ENCODE results near the gene CHPF. TPM values are rescaled to one million over a fixed set of nuclear protein-coding genes. Genes with fewer than 3 reads are reported as not detected.

The CHPF gene
- total RNA-seq, 1 experiment from 2014 or later: 104 TPM

- DNase-seq: peak; percentile 98
- Histone ChIP-seq H3K27me3 (ENCODE audit: control insufficient read depth, insufficient read depth, low read length) (no peaks in the 10 kb centered on the region), H3K4me3 (ENCODE audit: insufficient read depth, low read depth, low read length) (peak within 1 kb of the TSS; percentile 74), H3K36me3 (replicated peaks; ENCODE audit: control insufficient read depth, insufficient read depth, low read length) (peaks cover 1% of the 10 kb centered on the region)
Observed at GRCh38 chr2:219571311-219572236, 28.0 kb upstream of the CHPF start, which contains the start of gene OBSL1. Gene OBSL1, minus strand, starts transcription at chr2:219571539. Its CDS starts 307 bp downstream, at chr2:219571232.

GRCh38 chr2:219570924-219571310 lies 27.3 kb upstream of the CHPF start:
- Histone ChIP-seq H3K27me3 (ENCODE audit: control insufficient read depth, insufficient read depth, low read length) (no peaks in the 10 kb centered on the region), H3K4me3 (ENCODE audit: insufficient read depth, low read depth, low read length) (peak overlapping the region; percentile 74), H3K36me3 (replicated peaks; ENCODE audit: control insufficient read depth, insufficient read depth, low read length) (peaks cover 1% of the 10 kb centered on the region)
- DNase-seq: no peak

DNA sequence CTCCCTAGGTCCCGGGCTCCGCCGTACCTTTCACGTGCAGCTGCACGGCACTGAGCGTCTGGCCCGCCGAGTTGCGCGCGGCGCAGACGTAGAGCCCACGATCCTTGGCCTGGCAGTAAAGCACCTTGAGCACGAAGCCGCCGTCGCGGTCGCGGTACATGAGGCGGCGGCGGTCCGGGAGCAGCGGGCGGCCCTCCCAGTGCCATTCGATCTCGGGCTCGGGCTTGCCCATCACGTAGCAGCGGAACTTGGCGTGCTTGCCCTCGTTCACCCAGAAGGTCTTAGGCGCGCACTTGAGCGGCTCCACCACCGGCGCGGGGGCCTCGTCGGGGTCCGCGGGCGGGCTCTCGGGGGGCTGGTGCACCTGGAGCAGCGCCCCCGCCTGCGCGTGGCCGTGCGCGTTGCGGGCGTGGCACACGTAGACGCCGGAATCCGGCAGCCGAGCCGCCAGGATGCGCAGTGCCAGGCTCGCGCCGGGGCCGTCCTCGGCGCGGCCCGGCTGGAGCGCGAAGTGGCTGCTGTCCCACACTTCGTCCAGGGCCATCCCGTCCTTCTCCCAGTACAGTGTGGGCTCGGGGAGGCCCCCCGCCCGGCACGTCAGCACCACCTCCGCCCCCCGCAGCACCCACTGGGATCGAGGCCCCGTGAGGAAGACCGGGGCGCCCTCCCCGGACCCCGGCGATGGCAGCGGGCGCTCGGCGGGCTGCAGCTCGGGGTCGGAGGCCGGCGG lies 26.8 kb upstream of the CHPF start:
- DNase-seq: peak; percentile 88

DNA sequence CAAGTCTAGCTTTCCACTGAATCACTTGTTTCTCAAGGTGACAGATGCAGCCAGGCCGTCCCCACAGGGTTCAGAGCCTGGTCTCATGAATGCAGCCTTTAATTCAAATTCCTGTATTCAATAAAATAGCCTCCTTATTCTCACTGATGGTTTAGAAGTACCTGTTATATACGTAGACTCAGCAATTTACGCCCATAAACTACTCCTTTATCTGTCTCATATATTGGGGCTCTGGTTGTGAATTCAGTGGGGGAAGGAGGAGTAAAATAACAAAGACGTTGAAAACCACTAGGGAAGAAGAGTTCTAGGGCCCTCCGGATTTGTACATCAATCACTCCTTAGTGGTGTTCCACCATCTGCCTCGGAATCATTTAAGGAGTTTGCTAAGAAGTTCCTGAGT lies 26.0 kb upstream of the CHPF start:
- Histone ChIP-seq H3K27me3 (ENCODE audit: control insufficient read depth, insufficient read depth, low read length) (no peaks in the 10 kb centered on the region), H3K4me3 (ENCODE audit: insufficient read depth, low read depth, low read length) (no peak overlapping the region; the same call in 1 of the 2 replicates), H3K36me3 (replicated peaks; ENCODE audit: control insufficient read depth, insufficient read depth, low read length) (peaks cover 1% of the 10 kb centered on the region)
- peak; percentile 28 for DNase-seq

More for the DNA sequence above, 26.8 kb upstream of the CHPF start:
- H3K36me3 ChIP-seq (replicated peaks; ENCODE audit: control insufficient read depth, insufficient read depth, low read length): peaks cover 1% of the 10 kb centered on the region
- peak overlapping the region; percentile 74 for H3K4me3 ChIP-seq (ENCODE audit: insufficient read depth, low read depth, low read length)
- H3K27me3 ChIP-seq (ENCODE audit: control insufficient read depth, insufficient read depth, low read length): no peaks in the 10 kb centered on the region

- Histone ChIP-seq H3K4me3 (ENCODE audit: insufficient read depth, low read depth, low read length) (no peak overlapping the region), H3K27me3 (ENCODE audit: control insufficient read depth, insufficient read depth, low read length) (no peaks in the 10 kb centered on the region), H3K36me3 (replicated peaks; ENCODE audit: control insufficient read depth, insufficient read depth, low read length) (peaks cover 3% of the 10 kb centered on the region)
- DNase-seq: peak; percentile 29
Observed at GRCh38 chr2:219569041-219569440, 25.4 kb upstream of the CHPF start.

DNA sequence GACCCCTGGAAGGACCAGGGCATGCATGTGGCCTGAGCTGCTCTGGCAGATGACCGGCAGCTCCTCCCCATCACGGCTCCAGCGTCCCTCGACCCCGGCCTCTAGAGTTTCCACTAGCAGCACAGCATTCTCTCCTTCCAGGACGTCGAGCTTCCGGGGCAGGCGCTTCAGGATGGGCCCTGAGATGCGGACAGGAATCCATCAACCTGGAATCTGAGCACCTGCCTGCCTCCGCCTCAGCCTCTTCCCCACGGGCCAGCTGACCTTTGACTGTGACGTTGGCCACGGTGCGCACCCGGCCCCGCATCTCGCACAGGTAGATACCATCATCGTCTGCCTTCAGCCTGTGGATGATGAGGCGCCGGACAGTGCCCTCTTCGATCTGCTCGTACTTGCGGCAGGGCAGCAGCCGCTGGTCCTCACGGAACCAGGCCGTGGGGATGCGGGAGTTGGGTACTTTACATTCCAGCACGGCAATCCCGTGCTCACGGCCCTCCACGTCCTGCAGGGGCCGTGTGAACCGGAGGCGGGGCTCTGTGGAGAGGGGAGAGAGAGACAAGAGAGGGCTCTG lies 24.3 kb upstream of the CHPF start:
- Histone ChIP-seq H3K4me3 (ENCODE audit: insufficient read depth, low read depth, low read length) (no peak overlapping the region), H3K36me3 (replicated peaks; ENCODE audit: control insufficient read depth, insufficient read depth, low read length) (peaks cover 10% of the 10 kb centered on the region), H3K27me3 (ENCODE audit: control insufficient read depth, insufficient read depth, low read length) (no peaks in the 10 kb centered on the region)
- DNase-seq: peak; percentile 56

DNA sequence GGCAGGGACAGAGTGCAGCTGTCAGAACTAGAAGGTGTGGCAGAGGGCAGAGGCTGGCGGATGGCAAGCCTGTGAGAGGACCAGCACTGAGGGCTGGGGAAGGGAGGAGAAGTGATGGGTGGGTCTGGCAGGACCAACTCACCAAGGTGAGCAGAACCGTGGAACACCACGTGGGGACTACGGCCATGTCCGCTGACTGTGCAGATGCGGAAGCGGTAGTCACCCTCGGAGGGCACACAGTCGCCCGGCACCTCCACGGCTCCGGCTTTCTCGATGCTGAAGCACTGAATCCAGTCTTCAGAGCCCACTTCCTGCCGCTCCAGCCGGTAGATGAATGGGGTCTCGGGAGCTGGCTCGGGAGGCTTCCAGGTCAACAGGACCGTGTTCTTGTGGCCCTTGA lies 23.5 kb upstream of the CHPF start:
- Histone ChIP-seq H3K27me3 (ENCODE audit: control insufficient read depth, insufficient read depth, low read length) (no peaks in the 10 kb centered on the region), H3K4me3 (ENCODE audit: insufficient read depth, low read depth, low read length) (no peak overlapping the region), H3K36me3 (replicated peaks; ENCODE audit: control insufficient read depth, insufficient read depth, low read length) (peaks cover 10% of the 10 kb centered on the region)
- peak; percentile 39 for DNase-seq

DNA sequence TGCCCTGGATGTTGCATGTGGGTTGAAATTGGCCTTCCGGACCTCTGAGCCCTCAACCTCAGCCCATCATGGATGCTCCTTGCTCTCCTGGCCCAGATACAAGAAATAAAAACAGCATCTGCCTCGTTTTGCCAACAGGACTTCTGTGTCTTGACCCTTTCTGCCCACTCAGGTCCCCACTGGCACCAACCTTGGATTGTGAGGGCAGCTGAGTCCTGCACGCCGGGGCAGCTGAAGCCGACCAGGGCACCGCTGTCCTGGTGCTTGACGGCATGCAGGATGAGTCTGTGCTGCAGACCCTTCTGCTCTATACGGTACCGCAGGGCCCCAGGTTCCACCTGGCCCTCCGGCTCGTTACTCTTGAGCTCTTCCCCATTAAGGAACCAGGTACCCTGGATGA lies 23.0 kb upstream of the CHPF start:
- no peak overlapping the region for H3K4me3 ChIP-seq (ENCODE audit: insufficient read depth, low read depth, low read length)
- DNase-seq: no peak
- peaks cover 10% of the 10 kb centered on the region for H3K36me3 ChIP-seq (replicated peaks; ENCODE audit: control insufficient read depth, insufficient read depth, low read length)
- no peaks in the 10 kb centered on the region for H3K27me3 ChIP-seq (ENCODE audit: control insufficient read depth, insufficient read depth, low read length)

GRCh38 chr2:219565130-219566080 lies 21.8 kb upstream of the CHPF start:
- Histone ChIP-seq H3K27me3 (ENCODE audit: control insufficient read depth, insufficient read depth, low read length) (no peaks in the 10 kb centered on the region), H3K36me3 (replicated peaks; ENCODE audit: control insufficient read depth, insufficient read depth, low read length) (peaks cover 10% of the 10 kb centered on the region), H3K4me3 (ENCODE audit: insufficient read depth, low read depth, low read length) (no peak overlapping the region; the same call in 1 of the 2 replicates)
- DNase-seq: peak; percentile 88

- Histone ChIP-seq H3K27me3 (ENCODE audit: control insufficient read depth, insufficient read depth, low read length) (no peaks in the 10 kb centered on the region), H3K4me3 (ENCODE audit: insufficient read depth, low read depth, low read length) (no peak overlapping the region), H3K36me3 (replicated peaks; ENCODE audit: control insufficient read depth, insufficient read depth, low read length) (peaks cover 10% of the 10 kb centered on the region)
- DNase-seq: no peak
Observed at GRCh38 chr2:219563271-219563928, 19.8 kb upstream of the CHPF start.

DNA sequence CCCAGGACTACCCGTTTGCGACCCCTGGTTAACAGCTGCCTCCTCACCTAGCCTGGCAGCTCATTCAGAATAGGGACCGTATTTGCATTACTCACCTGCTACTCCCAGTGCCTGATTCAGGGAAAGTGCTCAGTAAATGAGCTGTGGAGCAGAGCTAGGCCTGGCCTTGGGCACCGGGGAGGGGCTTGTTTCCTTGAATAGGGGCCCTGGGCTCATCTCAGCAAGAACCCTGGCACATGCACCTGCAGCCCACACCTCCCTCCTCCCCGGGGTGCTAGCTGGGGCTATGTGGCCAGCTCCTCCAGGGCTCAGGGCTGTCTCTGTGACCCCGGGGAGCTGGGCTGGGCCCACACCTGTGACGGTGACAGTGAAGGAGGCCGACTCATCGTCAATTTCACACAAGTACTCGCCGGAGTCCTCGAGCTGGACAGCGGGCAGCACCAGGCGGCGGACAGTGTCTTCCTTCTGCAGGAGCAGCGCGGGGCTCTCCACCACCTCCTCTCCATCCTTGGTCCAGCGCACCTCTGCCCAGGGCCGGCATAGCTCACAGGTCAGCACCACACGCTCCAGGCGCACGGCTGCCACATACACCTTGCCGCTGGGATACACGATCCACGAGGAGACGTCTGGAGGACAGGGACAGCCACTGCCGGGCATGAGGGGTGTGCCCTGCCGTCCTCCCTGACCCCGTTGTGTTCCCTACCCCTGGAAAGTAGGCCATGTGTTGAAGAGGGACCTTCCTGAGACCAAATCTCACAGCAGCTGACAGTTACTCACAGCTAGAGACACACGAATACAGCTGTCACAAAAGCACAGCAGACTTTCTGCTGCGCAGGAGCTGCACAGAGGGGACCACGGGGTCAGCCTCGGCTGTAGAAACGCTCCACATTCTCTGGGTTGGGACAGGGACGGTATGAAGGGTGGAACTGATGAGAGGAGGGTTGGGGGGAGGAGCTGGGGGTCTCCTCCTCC lies 18.7 kb upstream of the CHPF start:
- Histone ChIP-seq H3K4me3 (ENCODE audit: insufficient read depth, low read depth, low read length) (no peak overlapping the region), H3K36me3 (replicated peaks; ENCODE audit: control insufficient read depth, insufficient read depth, low read length) (peaks cover 10% of the 10 kb centered on the region), H3K27me3 (ENCODE audit: control insufficient read depth, insufficient read depth, low read length) (no peaks in the 10 kb centered on the region)
- no peak for DNase-seq

GRCh38 chr2:219561179-219562048 lies 17.8 kb upstream of the CHPF start:
- no peak overlapping the region for H3K4me3 ChIP-seq (ENCODE audit: insufficient read depth, low read depth, low read length)
- H3K27me3 ChIP-seq (ENCODE audit: control insufficient read depth, insufficient read depth, low read length): no peaks in the 10 kb centered on the region
- DNase-seq: no peak
- H3K36me3 ChIP-seq (replicated peaks; ENCODE audit: control insufficient read depth, insufficient read depth, low read length): peaks cover 9% of the 10 kb centered on the region

Measured in H7 (cell line).